Ascending aorta (tissue), 2 donors: ENCODE results near the gene SULT1A2. TPM values are rescaled to one million over a fixed set of nuclear protein-coding genes. Genes with fewer than 3 reads are reported as not detected.

Experiments used
- DNase-seq, 2 donors: peaks; one replicate each; pipeline ENCODE4 v3.0.0-alpha.2; 2019; ENCODE audit warnings: low spot score in 2 of 2
- H3K27ac ChIP-seq, 2 donors: fragments of 200-600 bp; sonication (generic); one replicate each; pipeline ENCODE4 v1.5.1; 2016 to 2017; ENCODE audit warnings: mild to moderate bottlenecking in 1 of 2
- H3K27me3 ChIP-seq: fragments of 200-600 bp; sonication (generic); one replicate; pipeline ENCODE4 v1.5.1; 2017
- H3K36me3 ChIP-seq, 2 donors: fragments of 200-600 bp; sonication (generic); one replicate each; pipeline ENCODE4 v1.5.1; 2016
- H3K4me1 ChIP-seq, 2 donors: fragments of 200-600 bp; sonication (generic); one replicate each; pipeline ENCODE4 v1.5.1; 2016 to 2017; ENCODE audit warnings: mild to moderate bottlenecking in 1 of 2
- H3K4me3 ChIP-seq, 2 donors: fragments of 200-600 bp; sonication (generic); one replicate each; pipeline ENCODE4 v1.5.1; 2016 to 2017; ENCODE audit warnings: mild to moderate bottlenecking in 1 of 2
- H3K9me3 ChIP-seq, 2 donors: fragments of 200-600 bp; sonication (generic); one replicate each; pipeline ENCODE4 v1.5.1; 2016
- CTCF ChIP-seq, 3 experiments: fragments of 200-600 bp in 2 of 3; fragments of 450-650 bp in 1 of 3; sonication (generic) in 2 of 3; IDR thresholded peaks; one replicate each; pipeline ENCODE4 v1.5.1; 2016 to 2019; ENCODE audit warnings: antibody characterized with exemption in 3 of 3, mild to moderate bottlenecking in 1 of 3, moderate library complexity in 1 of 3
- intact Hi-C: fragments of 100-400 bp; cut with DNase I; formaldehyde crosslinking; loops from one replicate; pipeline ENCODE4 v1.15.1; 2023
- total RNA-seq: library from RNA; depleted of rRNA; stranded (reverse); fragments of >200 nt; gene quantifications from one replicate; pipeline ENCODE4 v1.1.0, GENCODE V29; 2016

The SULT1A2 gene
- total RNA-seq, 1 donor from 2014 or later, result 4.3 TPM

DNA sequence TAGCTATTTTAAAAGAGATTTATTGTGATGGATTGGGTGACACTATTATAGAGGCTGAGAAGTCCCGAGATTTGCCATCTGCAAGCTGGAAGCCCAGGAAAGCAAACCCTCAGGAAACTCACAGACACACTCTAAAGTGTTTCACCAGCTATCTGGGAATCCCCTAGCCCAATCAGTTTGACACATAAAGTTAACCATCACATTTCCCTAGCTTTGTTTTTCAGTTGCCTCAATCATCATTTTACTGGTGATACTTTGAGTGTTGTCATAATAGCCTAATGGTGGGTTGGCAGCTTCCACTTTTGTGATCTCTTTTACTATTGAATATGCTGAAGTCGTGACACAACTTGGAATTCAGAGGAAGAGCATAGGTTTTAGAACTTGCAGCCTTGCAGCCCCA is 41.3 kb downstream of the SULT1A2 start:
- DNase-seq, result no peak
- Histone ChIP-seq H3K27ac (no peak overlapping the region), H3K27me3 (no peaks in the 10 kb centered on the region), H3K4me1 (peaks cover 0 to 7% of the 10 kb centered on the region in 2 donors), H3K9me3 (no peaks in the 10 kb centered on the region), H3K4me3 (no peak overlapping the region), H3K36me3 (peaks cover 17 to 19% of the 10 kb centered on the region in 2 donors)
- TF ChIP-seq CTCF (IDR thresholded peaks at IDR 0.05), result no peak
- intact Hi-C loops, result loop anchor here (10.0 kb wide), 3 partner anchors 289 to 1351 kb away; partner anchors contain the start of genes KDM8, SPNS1 and TUFM

DNA sequence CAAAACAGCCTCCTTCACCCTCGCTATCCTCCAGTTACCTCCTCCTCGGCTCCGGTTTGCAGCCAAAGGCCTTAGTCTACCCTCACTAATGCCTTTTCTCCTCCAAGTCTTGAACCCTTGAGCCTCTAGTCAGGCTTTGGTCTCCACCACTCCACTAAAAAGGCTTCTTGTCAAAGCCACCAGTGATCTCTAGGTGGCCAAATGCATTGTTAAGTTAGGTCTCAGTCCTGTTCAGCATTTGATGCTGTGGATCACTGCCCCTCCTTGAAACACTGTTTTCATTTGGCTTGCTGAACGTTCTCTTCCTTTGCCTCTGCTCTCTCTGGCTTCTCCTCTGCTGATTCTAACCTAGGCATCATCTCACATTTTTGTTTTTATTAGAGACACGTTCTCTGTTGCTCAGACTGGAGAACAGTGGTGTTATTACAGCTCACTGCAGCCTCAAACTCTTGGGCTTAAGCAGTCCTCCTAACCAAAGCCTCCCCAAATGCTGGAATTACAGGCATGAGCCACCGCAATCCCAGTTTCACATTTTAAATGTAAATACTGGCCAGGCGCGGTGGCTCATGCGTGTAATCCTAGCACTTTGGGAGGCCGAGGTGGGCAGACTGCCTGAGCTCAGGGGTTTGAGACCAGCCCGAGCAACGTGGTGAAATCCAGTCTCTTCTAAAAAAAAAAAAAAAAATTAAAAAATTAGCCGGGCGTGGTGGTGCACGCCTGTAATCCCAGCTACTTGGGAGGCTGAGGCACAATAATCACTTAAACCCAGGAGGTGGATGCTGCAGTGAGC is 42.0 kb downstream of the SULT1A2 start:
- H3K36me3 ChIP-seq, result peaks cover 17 to 19% of the 10 kb centered on the region in 2 donors
- intact Hi-C loops, result loop anchor here (1.0 to 10.0 kb wide), 4 partner anchors 63 to 1350 kb away; partner anchors contain the start of genes CLN3, KDM8, SPNS1 and TUFM
- H3K27ac ChIP-seq, result peak overlapping the region; percentile 87 to 96
- peak overlapping the region; percentile 61 to 62 for H3K4me3 ChIP-seq
- no peaks in the 10 kb centered on the region for H3K9me3 ChIP-seq
- no peak for DNase-seq
- TF ChIP-seq CTCF (IDR thresholded peaks at IDR 0.05), result no peak
- H3K4me1 ChIP-seq, result peaks cover 0 to 7% of the 10 kb centered on the region in 2 donors
- no peaks in the 10 kb centered on the region for H3K27me3 ChIP-seq

DNA sequence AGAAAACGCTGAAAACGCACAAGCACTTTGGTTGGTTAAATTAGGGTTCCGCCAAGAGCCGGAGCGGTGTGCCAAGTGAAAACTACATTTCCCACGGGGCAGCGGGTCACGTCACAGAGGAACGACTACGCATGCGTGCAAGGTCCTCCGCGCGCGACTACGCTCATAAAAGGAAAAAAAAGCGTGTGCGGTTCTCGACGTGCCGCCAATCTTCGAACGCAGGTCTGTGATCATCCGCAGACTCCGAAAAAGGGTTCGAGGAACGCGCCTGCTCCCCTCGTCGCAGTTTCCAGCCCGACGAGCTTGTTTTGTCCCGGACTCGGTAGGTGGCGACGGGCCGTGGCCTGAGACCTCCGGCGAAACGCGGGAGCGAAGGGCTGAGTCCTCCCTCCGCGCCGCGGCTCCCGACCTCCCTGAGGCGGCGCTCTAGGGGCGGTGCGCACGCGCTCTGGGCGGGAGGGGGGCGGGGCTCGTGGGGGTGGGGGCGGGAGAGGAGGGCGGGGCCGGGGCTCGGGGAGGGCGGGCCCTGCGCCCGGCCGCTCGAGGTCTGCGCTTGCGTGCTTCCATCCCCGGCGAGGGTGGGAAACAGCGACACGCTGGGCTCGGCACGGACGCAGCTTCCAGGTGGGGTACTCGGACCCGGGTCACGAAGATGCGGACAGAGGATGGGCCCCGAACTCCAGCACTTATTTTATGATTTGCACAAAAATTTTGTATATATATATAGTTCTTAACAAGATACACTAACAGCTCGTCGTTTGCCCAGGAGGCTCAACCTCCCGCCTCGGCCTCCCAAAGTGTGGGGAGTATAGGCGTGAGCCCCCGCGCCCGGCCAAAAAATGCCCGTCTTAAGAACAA is 42.8 kb downstream of the SULT1A2 start, which contains the start of gene SGF29:
TSS of gene SGF29 (plus strand) at position 145 of the 858 bp plus-strand sequence. CDS start 27,150 bp downstream, outside the sequence.
- H3K36me3 ChIP-seq, result peaks cover 14 to 19% of the 10 kb centered on the region in 2 donors
- TF ChIP-seq CTCF (IDR thresholded peaks at IDR 0.05), result peak in 2 of 3 experiments; percentile 32 to 35
- peak within 1 kb of the TSS; percentile 87 to 96 for H3K27ac ChIP-seq
- H3K4me3 ChIP-seq, result peak within 1 kb of the TSS; percentile 61 to 62
- no peaks in the 10 kb centered on the region for H3K9me3 ChIP-seq
- intact Hi-C loops, result loop anchor here (1.0 to 10.0 kb wide), 5 partner anchors 15 to 1349 kb away; partner anchors contain the start of genes CLN3, KDM8, SPNS1 and TUFM
- H3K27me3 ChIP-seq, result no peaks in the 10 kb centered on the region
- H3K4me1 ChIP-seq, result peaks cover 0 to 7% of the 10 kb centered on the region in 2 donors
- peak; percentile 53 to 95 for DNase-seq

GRCh38 chr16:28549301-28549899 is 47.5 kb downstream of the SULT1A2 start:
- peaks cover 0 to under 1% of the 10 kb centered on the region in 2 donors for H3K4me1 ChIP-seq
- intact Hi-C loops, result no loop called here
- H3K4me3 ChIP-seq, result no peak overlapping the region
- H3K27me3 ChIP-seq, result no peaks in the 10 kb centered on the region
- no peak for DNase-seq
- H3K9me3 ChIP-seq, result no peaks in the 10 kb centered on the region
- no peak overlapping the region for H3K27ac ChIP-seq
- no peaks in the 10 kb centered on the region for H3K36me3 ChIP-seq
- peak; percentile 21 to 34 (median 23) for TF ChIP-seq CTCF (IDR thresholded peaks at IDR 0.05)

DNA sequence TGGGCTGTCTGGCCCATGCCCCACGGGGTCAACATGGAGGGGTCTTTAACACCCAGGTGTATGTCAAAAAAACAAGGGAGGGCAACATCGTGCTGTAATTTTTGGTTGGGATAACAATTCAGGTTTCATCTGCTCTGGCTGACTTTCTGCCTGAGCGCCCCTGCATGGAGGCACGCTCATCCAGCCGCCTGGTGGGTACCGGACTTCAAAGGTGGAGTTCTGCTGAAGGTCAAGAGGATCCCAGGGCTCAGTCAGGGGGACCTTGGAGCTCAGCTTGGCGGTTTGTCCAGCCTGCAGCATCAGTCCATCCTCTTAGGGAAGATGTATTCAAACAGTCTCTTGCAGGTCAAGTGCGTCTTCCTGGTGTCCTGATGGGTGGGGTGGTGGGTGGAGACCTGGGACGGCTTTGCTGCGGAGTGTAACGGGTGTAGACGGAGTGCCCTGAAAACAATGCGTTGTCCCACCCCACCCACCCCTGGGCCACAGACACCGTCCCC is 48.5 kb downstream of the SULT1A2 start:
- H3K4me3 ChIP-seq, result no peak overlapping the region
- no peaks in the 10 kb centered on the region for H3K4me1 ChIP-seq
- TF ChIP-seq CTCF (IDR thresholded peaks at IDR 0.05), result no peak
- H3K27me3 ChIP-seq, result no peaks in the 10 kb centered on the region
- intact Hi-C loops, result no loop called here
- DNase-seq, result no peak
- no peaks in the 10 kb centered on the region for H3K36me3 ChIP-seq
- no peaks in the 10 kb centered on the region for H3K9me3 ChIP-seq
- H3K27ac ChIP-seq, result no peak overlapping the region
